Muscle layer of colon (tissue), 2 donors: ENCODE data around the gene ITGA1.

Source experiments
- H3K27ac ChIP-seq: one replicate; pipeline ENCODE4 v1.7.0; 2013; ENCODE audit warnings: low read depth, mild to moderate bottlenecking, low read length, moderate library complexity
- H3K27me3 ChIP-seq, 2 donors: one replicate each; pipeline ENCODE4 v1.7.0; 2013; ENCODE audit warnings: low read length in 2 of 2, mild to moderate bottlenecking in 2 of 2; ENCODE audit not compliant: insufficient read depth in 2 of 2, control insufficient read depth in 1 of 2
- H3K36me3 ChIP-seq: one replicate; pipeline ENCODE4 v1.7.0; 2013; ENCODE audit warnings: mild to moderate bottlenecking, low read length; ENCODE audit not compliant: insufficient read depth
- H3K4me1 ChIP-seq: one replicate; pipeline ENCODE4 v1.7.0; 2013; ENCODE audit warnings: mild to moderate bottlenecking, low read length; ENCODE audit not compliant: insufficient read depth
- H3K4me3 ChIP-seq, 2 donors: one replicate each; pipeline ENCODE4 v1.7.0; 2013; ENCODE audit warnings: low read length in 2 of 2, low read depth in 1 of 2, mild to moderate bottlenecking in 1 of 2, moderate library complexity in 1 of 2
- H3K9ac ChIP-seq: one replicate; pipeline ENCODE4 v1.7.0; 2013; ENCODE audit warnings: low read length
- H3K9me3 ChIP-seq: one replicate; pipeline ENCODE4 v1.7.0; 2013; ENCODE audit warnings: mild to moderate bottlenecking, low read length
- donor health status: abdominal sarcoma.
- donor health status: Adenocarcinoma of cecum.

ITGA1 gene

GRCh38 chr5:52888363-52888762 lies 100.6 kb downstream of the ITGA1 start:
- Histone ChIP-seq H3K27ac (no peak overlapping the region), H3K4me1 (peaks cover 13% of the 10 kb centered on the region), H3K4me3 (no peak overlapping the region), H3K36me3 (peaks cover 34% of the 10 kb centered on the region), H3K9me3 (no peaks in the 10 kb centered on the region), H3K27me3 (no peaks in the 10 kb centered on the region), H3K9ac (no peak overlapping the region)

GRCh38 chr5:52892242-52892878 lies 104.6 kb downstream of the ITGA1 start:
- Histone ChIP-seq H3K27me3 (no peaks in the 10 kb centered on the region), H3K9ac (no peak overlapping the region), H3K4me1 (peaks cover 38% of the 10 kb centered on the region), H3K4me3 (no peak overlapping the region), H3K36me3 (peaks cover 36% of the 10 kb centered on the region), H3K9me3 (no peaks in the 10 kb centered on the region), H3K27ac (no peak overlapping the region)

GRCh38 chr5:52893105-52893504 lies 105.4 kb downstream of the ITGA1 start:
- Histone ChIP-seq H3K27me3 (no peaks in the 10 kb centered on the region), H3K9me3 (no peaks in the 10 kb centered on the region), H3K27ac (no peak overlapping the region), H3K9ac (no peak overlapping the region), H3K4me1 (peaks cover 38% of the 10 kb centered on the region), H3K36me3 (peaks cover 28% of the 10 kb centered on the region), H3K4me3 (no peak overlapping the region)

GRCh38 chr5:52893863-52894262 lies 106.1 kb downstream of the ITGA1 start:
- H3K27me3 ChIP-seq, result no peaks in the 10 kb centered on the region
- H3K27ac ChIP-seq, result peak overlapping the region; percentile 56
- peaks cover 28% of the 10 kb centered on the region for H3K36me3 ChIP-seq
- peaks cover 38% of the 10 kb centered on the region for H3K4me1 ChIP-seq
- no peak overlapping the region for H3K9ac ChIP-seq
- no peak overlapping the region for H3K4me3 ChIP-seq
- H3K9me3 ChIP-seq, result no peaks in the 10 kb centered on the region

GRCh38 chr5:52894451-52894850 lies 106.7 kb downstream of the ITGA1 start:
- Histone ChIP-seq H3K27ac (peak overlapping the region; percentile 56), H3K27me3 (no peaks in the 10 kb centered on the region), H3K4me3 (no peak overlapping the region), H3K4me1 (peaks cover 38% of the 10 kb centered on the region), H3K36me3 (peaks cover 28% of the 10 kb centered on the region), H3K9me3 (no peaks in the 10 kb centered on the region), H3K9ac (no peak overlapping the region)

- Histone ChIP-seq H3K27me3 (no peaks in the 10 kb centered on the region), H3K4me1 (peaks cover 38% of the 10 kb centered on the region), H3K4me3 (no peak overlapping the region), H3K9ac (no peak overlapping the region), H3K27ac (peak overlapping the region; percentile 56), H3K36me3 (peaks cover 27% of the 10 kb centered on the region), H3K9me3 (no peaks in the 10 kb centered on the region)
These were observed 107.4 kb downstream of the ITGA1 start for GRCh38 chr5:52895075-52895474.

GRCh38 chr5:52895572-52896413 lies 108.1 kb downstream of the ITGA1 start:
- peaks cover 27% of the 10 kb centered on the region for H3K36me3 ChIP-seq
- peaks cover 38% of the 10 kb centered on the region for H3K4me1 ChIP-seq
- H3K9me3 ChIP-seq, result no peaks in the 10 kb centered on the region
- no peak overlapping the region for H3K4me3 ChIP-seq
- H3K27ac ChIP-seq, result peak overlapping the region; percentile 56
- no peaks in the 10 kb centered on the region for H3K27me3 ChIP-seq
- H3K9ac ChIP-seq, result no peak overlapping the region

GRCh38 chr5:52896534-52897237 lies 109.0 kb downstream of the ITGA1 start:
- no peaks in the 10 kb centered on the region for H3K27me3 ChIP-seq
- no peaks in the 10 kb centered on the region for H3K9me3 ChIP-seq
- H3K27ac ChIP-seq, result no peak overlapping the region
- H3K9ac ChIP-seq, result no peak overlapping the region
- H3K36me3 ChIP-seq, result peaks cover 27% of the 10 kb centered on the region
- H3K4me1 ChIP-seq, result peaks cover 38% of the 10 kb centered on the region
- H3K4me3 ChIP-seq, result no peak overlapping the region

- H3K36me3 ChIP-seq, result peaks cover 27% of the 10 kb centered on the region
- H3K4me3 ChIP-seq, result no peak overlapping the region
- peaks cover 37% of the 10 kb centered on the region for H3K4me1 ChIP-seq
- H3K9ac ChIP-seq, result no peak overlapping the region
- no peaks in the 10 kb centered on the region for H3K27me3 ChIP-seq
- no peaks in the 10 kb centered on the region for H3K9me3 ChIP-seq
- H3K27ac ChIP-seq, result no peak overlapping the region
These were observed 109.5 kb downstream of the ITGA1 start for GRCh38 chr5:52897238-52897614.

- Histone ChIP-seq H3K9me3 (no peaks in the 10 kb centered on the region), H3K27ac (no peak overlapping the region), H3K9ac (no peak overlapping the region), H3K4me3 (no peak overlapping the region), H3K4me1 (peaks cover 19% of the 10 kb centered on the region), H3K36me3 (peaks cover 27% of the 10 kb centered on the region), H3K27me3 (no peaks in the 10 kb centered on the region)
These were observed 111.4 kb downstream of the ITGA1 start for GRCh38 chr5:52898961-52899680.

GRCh38 chr5:52903142-52903541 lies 115.4 kb downstream of the ITGA1 start:
- Histone ChIP-seq H3K27ac (no peak overlapping the region), H3K36me3 (peaks cover 30% of the 10 kb centered on the region)

More at GRCh38 chr5:52903142-52903541, 115.4 kb downstream of the ITGA1 start:
- Histone ChIP-seq H3K9ac (no peak overlapping the region), H3K4me3 (no peak overlapping the region), H3K4me1 (peaks cover 8% of the 10 kb centered on the region), H3K9me3 (no peaks in the 10 kb centered on the region), H3K27me3 (no peaks in the 10 kb centered on the region)
